ENCODE results near the gene IRF7.

Gene IRF7

GRCh38 chr11:640021-640706 lies 24.4 kb upstream of the IRF7 start:
- DNase-seq: no peak

- DNase-seq: no peak
These were observed 23.7 kb upstream of the IRF7 start for GRCh38 chr11:639332-639955.

DNA sequence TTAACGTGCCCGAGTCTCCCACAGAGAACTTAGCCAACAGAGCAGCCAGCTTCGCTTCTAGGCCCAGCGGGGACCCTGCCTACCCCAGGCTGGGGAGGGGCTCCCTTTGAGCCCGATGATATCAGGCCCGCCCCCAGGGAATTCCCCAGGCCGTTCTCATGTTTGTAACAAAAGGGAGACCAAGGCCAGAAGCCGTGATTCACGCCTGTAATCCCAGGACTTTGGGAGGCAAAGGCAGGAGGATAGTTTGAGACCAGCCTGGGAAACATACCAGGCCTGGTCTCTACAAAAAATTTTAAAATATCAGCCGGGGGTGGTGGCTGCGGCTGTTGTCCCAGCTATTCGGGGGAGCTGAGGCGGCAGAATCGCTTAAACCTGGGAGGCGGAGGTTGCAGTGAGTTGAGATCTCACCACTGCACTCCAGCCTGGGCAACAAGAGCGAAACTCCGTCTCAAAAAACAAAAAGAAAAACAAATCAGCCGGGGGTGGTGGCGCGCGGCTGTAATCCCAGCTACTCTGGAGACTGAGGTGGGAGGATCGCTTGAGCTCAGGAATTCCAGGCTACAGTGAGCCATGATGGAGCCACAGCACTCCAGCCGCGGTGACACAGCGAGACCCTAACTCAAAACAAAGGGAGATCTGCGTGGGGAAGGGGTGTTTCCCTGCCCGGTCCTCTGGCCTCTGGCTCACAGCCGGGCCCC lies 23.0 kb upstream of the IRF7 start:
- DNase-seq: no peak

GRCh38 chr11:637593-638521 lies 22.1 kb upstream of the IRF7 start:
- no peak for DNase-seq

GRCh38 chr11:637333-637592 lies 21.5 kb upstream of the IRF7 start:
- DNase-seq: no peak

DNA sequence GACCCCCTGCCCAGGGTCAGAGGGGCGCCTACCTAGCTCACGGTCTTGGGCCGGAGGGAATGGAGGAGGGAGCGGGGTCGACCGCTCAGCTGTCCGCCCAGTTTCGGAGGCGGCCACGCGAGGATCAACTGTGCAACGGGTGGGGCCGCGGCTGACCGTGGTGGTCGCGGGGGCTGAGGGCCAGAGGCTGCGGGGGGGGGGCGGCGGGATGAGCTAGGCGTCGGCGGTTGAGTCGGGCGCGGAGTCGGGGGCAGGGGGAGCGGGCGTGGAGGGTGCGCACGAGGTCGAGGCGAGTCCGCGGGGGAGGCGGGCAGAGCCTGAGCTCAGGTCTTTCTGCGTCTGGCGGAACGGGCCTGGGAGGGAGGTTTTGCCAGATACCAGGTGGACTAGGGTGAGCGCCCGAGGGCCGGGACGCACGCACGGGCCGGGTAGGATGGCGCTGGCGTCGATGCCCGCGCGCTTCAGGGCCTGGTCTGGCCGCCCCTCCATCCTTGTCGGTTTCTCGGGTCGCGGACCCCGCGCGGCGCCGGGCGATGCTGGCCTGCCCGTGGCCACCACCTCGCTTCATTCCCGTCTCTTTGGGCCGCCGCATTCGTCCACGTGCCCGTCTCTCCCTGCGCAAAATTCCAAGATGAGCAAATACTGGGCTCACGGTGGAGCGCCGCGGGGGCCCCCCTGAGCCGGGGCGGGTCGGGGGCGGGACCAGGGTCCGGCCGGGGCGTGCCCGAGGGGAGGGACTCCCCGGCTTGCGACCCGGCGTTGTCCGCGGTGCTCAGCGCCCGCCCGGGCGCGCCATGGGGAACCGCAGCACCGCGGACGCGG lies 21.0 kb upstream of the IRF7 start, which contains the start of gene DRD4:
DRD4 (plus strand) TSS at position 759 of the 822 bp plus-strand sequence; CDS start at position 795, 36 bp downstream.
- no peak for DNase-seq

DNA sequence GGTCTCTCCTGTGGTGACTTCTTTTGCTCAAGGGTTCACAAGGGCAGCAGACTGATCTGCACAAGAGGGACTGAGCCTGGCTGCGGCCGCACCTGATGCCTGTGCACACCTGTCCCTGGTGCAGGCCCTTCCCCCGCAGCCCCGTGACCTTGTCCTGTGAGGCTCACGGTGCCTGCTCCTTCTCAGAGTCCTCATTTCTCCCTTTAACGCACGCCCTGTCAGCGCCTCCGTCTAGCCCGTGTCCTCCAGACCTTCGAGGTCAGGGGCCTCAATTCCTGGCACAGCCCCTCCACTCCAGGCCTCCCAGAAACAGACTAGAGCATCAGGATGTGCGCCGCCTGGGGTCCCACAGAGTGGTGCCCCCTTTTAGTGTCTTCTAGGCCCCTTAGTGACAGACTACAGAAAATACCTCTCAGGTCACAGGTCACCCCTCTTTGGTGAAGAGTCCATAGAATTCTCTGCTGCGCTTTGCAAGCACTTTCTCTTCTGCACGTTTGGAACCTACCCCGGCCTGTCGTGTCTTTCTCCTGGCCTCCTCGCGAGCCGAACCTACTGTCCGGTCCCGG lies 20.3 kb upstream of the IRF7 start:
- DNase-seq: no peak

GRCh38 chr11:630871-631270 lies 15.1 kb upstream of the IRF7 start:
- DNase-seq: no peak

DNA sequence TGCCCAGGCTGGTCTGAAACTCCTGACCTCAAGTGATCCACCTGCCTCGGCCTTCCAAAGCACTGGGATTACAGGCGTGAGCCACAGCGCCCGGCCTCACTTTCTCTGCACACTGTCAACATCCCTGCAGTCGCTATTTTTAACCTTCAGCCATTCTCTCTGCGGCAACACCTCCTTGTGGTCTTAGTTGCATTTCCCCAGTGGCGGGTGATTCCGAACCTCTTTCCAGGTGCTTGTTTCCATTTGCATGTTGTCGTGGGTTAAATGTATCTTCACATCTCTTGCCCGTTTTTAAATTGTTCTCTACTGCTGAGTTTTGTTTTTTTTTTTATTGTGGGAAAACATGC lies 13.5 kb upstream of the IRF7 start:
- DNase-seq: no peak

DNA sequence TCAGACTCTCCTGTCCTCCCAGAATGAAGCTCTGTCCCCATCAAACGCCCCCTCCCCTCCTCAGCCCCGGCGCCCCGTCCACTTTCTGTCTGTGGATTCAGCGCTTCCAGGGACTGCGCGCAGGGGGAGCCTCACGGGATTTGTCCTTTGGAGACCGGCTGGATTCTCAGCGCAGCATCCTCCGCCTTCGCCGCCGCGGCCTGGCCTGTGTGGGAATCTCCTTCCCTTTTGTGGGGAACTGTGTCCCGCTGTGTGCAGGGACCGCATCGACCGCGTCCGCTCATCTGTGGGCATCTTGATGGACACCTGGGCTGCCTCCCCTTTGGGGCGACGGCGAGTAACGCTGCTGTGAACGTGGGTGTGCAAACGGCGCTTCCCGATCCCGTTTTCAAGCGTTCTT lies 12.3 kb upstream of the IRF7 start:
- DNase-seq: no peak

DNA sequence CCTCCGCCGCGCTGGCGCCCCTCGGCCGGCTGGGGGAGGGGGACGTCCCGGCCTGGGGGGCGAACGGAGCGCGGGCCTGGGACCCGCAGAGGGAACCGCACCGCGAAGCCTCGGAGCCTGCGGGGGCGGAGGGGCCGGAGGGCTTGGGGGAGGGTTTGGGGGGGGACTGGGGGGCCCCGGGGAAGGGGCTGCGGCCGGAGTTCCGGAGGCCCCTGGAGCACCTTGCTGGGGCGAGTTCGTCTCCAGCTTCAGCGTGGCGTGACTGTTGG lies 11.5 kb upstream of the IRF7 start:
- DNase-seq: no peak

- no peak for DNase-seq
These were observed 10.9 kb upstream of the IRF7 start, which contains the start of gene SCT for GRCh38 chr11:626475-627307. Gene SCT, minus strand, starts transcription at chr11:627181. Its CDS starts 38 bp downstream, at chr11:627143.

DNA sequence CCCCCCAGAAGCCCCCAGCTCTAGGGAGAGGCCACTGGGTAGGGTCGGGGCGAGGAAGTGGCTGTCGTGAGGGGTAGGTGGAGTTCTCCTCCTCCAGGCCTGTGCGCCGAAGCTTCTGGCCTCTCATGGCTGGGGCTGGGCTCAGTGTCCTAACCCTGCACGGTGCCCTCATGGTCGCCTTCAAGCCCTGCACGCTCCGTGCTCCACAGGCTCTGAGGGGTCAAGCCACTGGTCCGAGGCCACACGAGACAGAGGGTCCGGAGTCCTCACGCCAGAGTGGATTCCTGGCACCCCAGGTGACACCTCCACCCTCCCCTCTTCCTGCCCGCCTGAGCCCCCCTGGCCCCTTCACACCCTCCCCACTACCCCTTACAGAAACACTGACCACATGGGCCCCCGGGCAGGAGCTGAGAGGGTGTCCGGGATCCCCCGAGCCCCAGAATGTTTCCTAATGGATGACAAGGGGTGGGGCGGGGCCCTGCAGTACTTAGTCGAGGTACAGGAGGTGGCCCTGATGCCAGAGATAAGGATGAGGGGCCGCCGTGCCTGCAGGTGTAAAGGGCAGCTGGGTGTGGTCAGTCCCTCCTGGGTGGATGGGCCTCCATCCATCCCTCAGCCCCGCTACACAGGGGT lies 10.0 kb upstream of the IRF7 start:
- DNase-seq: no peak

- no peak for DNase-seq
These were observed 9.2 kb upstream of the IRF7 start, which contains the start of gene CDHR5 for GRCh38 chr11:624705-625635. Gene CDHR5, minus strand, starts transcription at chr11:624955. Its CDS starts 53 bp downstream, at chr11:624902.

- no peak for DNase-seq
These were observed 8.4 kb upstream of the IRF7 start for GRCh38 chr11:623999-624704.

DNA sequence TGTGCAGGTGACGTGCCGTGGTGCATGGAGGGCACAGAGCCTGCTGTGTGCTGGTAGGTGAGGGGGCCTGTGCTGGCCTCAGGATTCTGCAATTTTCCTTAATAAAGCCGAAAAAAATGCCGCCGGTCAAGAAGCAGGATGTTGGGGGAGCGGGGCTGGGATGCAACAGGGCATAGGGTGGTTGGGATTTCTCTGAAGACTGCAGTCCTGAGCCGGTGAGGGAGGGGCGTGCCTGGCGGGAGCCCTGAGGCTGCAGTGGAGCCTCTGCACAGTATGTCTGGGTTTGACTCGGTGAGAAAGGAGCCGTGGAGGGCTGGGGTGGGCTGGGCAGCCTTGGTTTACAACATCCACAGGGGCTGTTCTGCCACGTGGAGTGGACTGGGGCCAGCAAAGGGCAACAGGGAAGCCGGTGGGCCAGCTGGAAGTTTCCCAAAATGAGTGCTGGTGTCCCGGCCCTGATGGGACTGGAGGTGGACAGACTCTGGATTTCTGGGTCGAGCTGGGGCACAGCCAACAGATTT lies 7.7 kb upstream of the IRF7 start:
- DNase-seq: no peak

GRCh38 chr11:621838-622237 lies 6.1 kb upstream of the IRF7 start:
- no peak for DNase-seq

GRCh38 chr11:620935-621814 lies 5.4 kb upstream of the IRF7 start:
- DNase-seq: no peak

All from SHP77 treated with DMSO at 0.1 percent for 48 hours (cell line).